Endodermal cell (in vitro differentiated cells): ENCODE data around the gene TNFRSF19. TPM values are rescaled to one million over a fixed set of nuclear protein-coding genes. Genes with fewer than 3 reads are reported as not detected.

Experiments used
- DNase-seq: peaks from one replicate; pipeline ENCODE4 v3.0.0-alpha.2; 2017
- H3K27ac ChIP-seq: 2 replicates; pipeline ENCODE4 v1.5.1; 2013; ENCODE audit warnings: mild to moderate bottlenecking, low read depth, low read length, moderate library complexity
- H3K27me3 ChIP-seq: 2 replicates; pipeline ENCODE4 v1.6.1; 2013; ENCODE audit warnings: mild to moderate bottlenecking, low read length, moderate library complexity; ENCODE audit not compliant: insufficient read depth, control insufficient read depth, poor library complexity, severe bottlenecking
- H3K36me3 ChIP-seq: 2 replicates; pipeline ENCODE4 v1.7.0; 2013; ENCODE audit warnings: mild to moderate bottlenecking, low read length, moderate library complexity; ENCODE audit not compliant: control insufficient read depth, insufficient read depth
- H3K4me1 ChIP-seq: one replicate; pipeline ENCODE4 v1.7.0; 2013; ENCODE audit warnings: low read length; ENCODE audit not compliant: control insufficient read depth, insufficient read depth
- H3K4me3 ChIP-seq: 2 replicates; pipeline ENCODE4 v1.5.1; 2013; ENCODE audit warnings: mild to moderate bottlenecking, low read length, moderate library complexity
- H3K9ac ChIP-seq: 2 replicates; pipeline ENCODE4 v1.6.1; 2013; ENCODE audit warnings: mild to moderate bottlenecking, low read length, moderate library complexity; ENCODE audit not compliant: poor library complexity, severe bottlenecking; ENCODE audit errors: extremely low read depth
- H3K9me3 ChIP-seq: 2 replicates; pipeline ENCODE4 v1.6.1; 2013; ENCODE audit warnings: mild to moderate bottlenecking, low read length, moderate library complexity; ENCODE audit not compliant: control insufficient read depth
- H3K27ac Mint-ChIP-seq: 2 replicates; pipeline ENCODE4 v1.8.0; 2020; ENCODE audit warnings: mixed read lengths
- H3K27me3 Mint-ChIP-seq: 2 replicates; pipeline ENCODE4 v1.8.0; 2021; ENCODE audit warnings: mild to moderate bottlenecking, mixed read lengths; ENCODE audit not compliant: insufficient read depth
- H3K36me3 Mint-ChIP-seq: 2 replicates; pipeline ENCODE4 v1.8.0; 2020; ENCODE audit warnings: low read depth, mixed read lengths
- H3K4me1 Mint-ChIP-seq: 2 replicates; pipeline ENCODE4 v1.8.0; 2020; ENCODE audit warnings: mixed read lengths
- H3K4me3 Mint-ChIP-seq: 2 replicates; pipeline ENCODE4 v1.8.0; 2020; ENCODE audit warnings: mild to moderate bottlenecking, moderate library complexity, mixed read lengths
- H3K9me3 Mint-ChIP-seq: 2 replicates; pipeline ENCODE4 v1.8.0; 2020; ENCODE audit warnings: mild to moderate bottlenecking, mixed read lengths
- CTCF ChIP-seq: fragments of 200-600 bp; sonication (generic); conservative IDR thresholded peaks from 2 replicates; pipeline ENCODE4 v1.5.0; 2021; ENCODE audit warnings: antibody characterized with exemption, mild to moderate bottlenecking
- WGBS, 2 experiments: methylation state at CpG; one replicate each; pipeline versions ENCODE4 v1.1.5 to v1.1.7; 2013; ENCODE audit warnings: missing lambda C conversion rate in 2 of 2, mixed read lengths in 1 of 2; ENCODE audit not compliant: insufficient coverage in 1 of 2, insufficient read length in 1 of 2; 5-methylcytosine and 5-hydroxymethylcytosine counted together
- total RNA-seq, 2 donors: library from RNA; stranded (reverse); fragmentation: NEBNext Ultra II Directional in 1 of 2; extraction: Animal tissue kit (Norgen Biotek cat#: 25700) in 1 of 2; gene quantifications; 2 replicates in 1 of 2; 3 replicates in 1 of 2; pipeline ENCODE4 v1.2.1, GENCODE V29; 2021

TNFRSF19 gene
- total RNA-seq, 2 donors from 2014 or later, result 9.2 to 13.0 TPM

DNA sequence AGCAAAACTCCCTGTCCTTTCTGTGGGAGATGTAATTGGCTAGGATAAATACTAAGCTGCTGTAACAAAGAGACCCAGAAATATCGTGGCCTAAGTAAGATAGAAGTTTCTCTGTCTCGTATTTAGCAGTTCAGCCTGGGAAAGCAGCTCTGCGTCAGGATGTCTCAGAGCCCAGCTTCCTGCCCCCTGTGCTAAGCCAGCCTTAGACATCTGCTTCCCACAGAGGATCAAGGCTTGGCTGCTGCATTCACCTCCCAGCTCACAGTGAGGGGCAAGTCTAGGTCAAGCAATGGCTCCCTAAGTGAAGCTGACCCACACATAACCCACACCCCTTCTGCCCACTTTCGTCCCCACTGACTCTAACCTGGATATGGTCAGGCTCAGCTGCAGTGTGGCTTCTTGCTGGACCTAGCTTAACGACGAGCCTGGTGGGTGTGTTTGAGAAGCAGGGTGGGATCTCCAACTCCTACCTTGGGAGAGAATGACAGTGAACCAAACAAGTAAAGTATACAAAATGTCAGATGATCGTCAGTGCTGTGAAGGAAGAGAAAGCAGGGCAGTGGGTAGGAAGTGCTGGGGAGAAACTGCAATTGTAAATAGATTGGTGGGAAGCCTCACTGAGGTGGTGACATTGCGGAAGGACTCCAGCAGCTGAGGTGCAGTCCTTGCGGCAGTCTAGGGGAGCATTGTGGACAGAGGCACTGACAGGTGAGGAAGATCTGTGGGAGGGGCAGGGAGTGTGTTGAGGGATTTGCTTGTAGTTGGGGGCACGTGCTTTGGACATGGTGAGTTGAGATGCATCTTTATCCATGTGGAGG, 82.9 kb downstream of the TNFRSF19 start:
- H3K4me3 Mint-ChIP-seq, result no peak overlapping the region
- Histone ChIP-seq H3K9me3 (no peaks in the 10 kb centered on the region), H3K4me1 (no peaks in the 10 kb centered on the region), H3K36me3 (no peaks in the 10 kb centered on the region), H3K4me3 (no peak overlapping the region), H3K27ac (no peak overlapping the region), H3K27me3 (no peaks in the 10 kb centered on the region), H3K9ac (no peak overlapping the region)
- peaks cover 9% of the 10 kb centered on the region for H3K4me1 Mint-ChIP-seq
- DNase-seq, result no peak
- no peak for TF ChIP-seq CTCF
- no peaks in the 10 kb centered on the region for H3K9me3 Mint-ChIP-seq
- H3K27me3 Mint-ChIP-seq, result no peaks in the 10 kb centered on the region
- no peaks in the 10 kb centered on the region for H3K36me3 Mint-ChIP-seq
- WGBS, 2 experiments, result 91 to 94% methylated on average over 7 to 10 of the region's 10 CpGs
- H3K27ac Mint-ChIP-seq, result no peak overlapping the region

GRCh38 chr13:23654111-23655110, 84.2 kb downstream of the TNFRSF19 start:
- H3K4me1 Mint-ChIP-seq, result peaks cover 9% of the 10 kb centered on the region
- no peak overlapping the region for H3K4me3 Mint-ChIP-seq
- H3K9me3 ChIP-seq, result no peaks in the 10 kb centered on the region
- no peak for DNase-seq
- no peaks in the 10 kb centered on the region for H3K4me1 ChIP-seq
- no peak overlapping the region for H3K27ac Mint-ChIP-seq
- no peaks in the 10 kb centered on the region for H3K9me3 Mint-ChIP-seq
- H3K9ac ChIP-seq, result no peak overlapping the region
- 67 to 89% methylated on average over 5 to 11 of the region's 11 CpGs for WGBS, 2 experiments
- H3K27me3 ChIP-seq, result no peaks in the 10 kb centered on the region
- no peak overlapping the region for H3K27ac ChIP-seq
- no peaks in the 10 kb centered on the region for H3K36me3 ChIP-seq
- no peaks in the 10 kb centered on the region for H3K36me3 Mint-ChIP-seq
- no peak for TF ChIP-seq CTCF
- H3K27me3 Mint-ChIP-seq, result no peaks in the 10 kb centered on the region
- H3K4me3 ChIP-seq, result no peak overlapping the region

DNA sequence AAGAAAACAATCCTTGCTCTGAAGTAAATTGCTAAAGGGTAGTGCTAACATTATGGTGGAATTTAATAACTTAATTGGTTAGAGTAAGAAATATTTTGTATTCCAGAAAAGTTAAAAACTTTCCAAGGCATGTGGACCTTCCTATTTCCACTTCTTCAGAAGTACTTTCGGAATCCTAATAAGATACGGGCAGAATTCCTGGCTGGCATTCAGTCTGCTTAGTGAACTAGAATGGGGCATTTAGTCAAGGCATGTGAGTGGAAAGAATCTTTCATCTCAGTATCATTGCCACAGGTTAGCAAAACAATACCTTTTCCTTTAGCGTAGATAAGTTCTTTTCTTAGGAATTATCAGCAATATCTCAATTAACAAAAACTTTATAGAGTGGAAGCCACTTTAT, 85.1 kb downstream of the TNFRSF19 start:
- H3K36me3 Mint-ChIP-seq, result peaks cover 4% of the 10 kb centered on the region
- Histone ChIP-seq H3K4me3 (no peak overlapping the region), H3K9ac (no peak overlapping the region), H3K27ac (no peak overlapping the region), H3K27me3 (no peaks in the 10 kb centered on the region), H3K4me1 (no peaks in the 10 kb centered on the region), H3K9me3 (no peaks in the 10 kb centered on the region), H3K36me3 (no peaks in the 10 kb centered on the region)
- no peak overlapping the region for H3K27ac Mint-ChIP-seq
- no peak for TF ChIP-seq CTCF
- H3K4me1 Mint-ChIP-seq, result peaks cover 9% of the 10 kb centered on the region
- no peak overlapping the region for H3K4me3 Mint-ChIP-seq
- 90 to 100% methylated on average over 2 to 3 of the region's 3 CpGs for WGBS, 2 experiments
- H3K27me3 Mint-ChIP-seq, result no peaks in the 10 kb centered on the region
- no peaks in the 10 kb centered on the region for H3K9me3 Mint-ChIP-seq
- DNase-seq, result no peak
